ENCODE measurements around the gene MROH2B.
"Not testable (repeated sequence)": the region's sequence is repeated elsewhere in the genome, so short reads cannot be mapped to it uniquely, and the experiment has no call there.

MROH2B gene

GRCh38 chr5:41071242-41071641, at the start of gene MROH2B:
TSS of gene MROH2B (minus strand) at chr5:41071342. CDS start at chr5:41070852, 490 bp downstream.
- DNase-seq: no peak

GRCh38 chr5:41120600-41120999, 49.5 kb upstream of the MROH2B start:
- no peak for DNase-seq

- no peak for DNase-seq
These were observed 47.0 kb upstream of the MROH2B start for GRCh38 chr5:41118177-41118576.

- DNase-seq: no peak
These were observed 44.1 kb upstream of the MROH2B start for GRCh38 chr5:41115281-41115680.

- no peak for DNase-seq
These were observed 41.6 kb upstream of the MROH2B start for GRCh38 chr5:41112486-41113455.

GRCh38 chr5:41109186-41109585, 38.0 kb upstream of the MROH2B start:
- DNase-seq: no peak

- no peak for DNase-seq
These were observed 31.2 kb upstream of the MROH2B start for GRCh38 chr5:41102341-41102740.

GRCh38 chr5:41097642-41098041, 26.5 kb upstream of the MROH2B start:
- DNase-seq: no peak

- DNase-seq: no peak
These were observed 24.4 kb upstream of the MROH2B start for GRCh38 chr5:41095324-41096101.

GRCh38 chr5:41094871-41095270, 23.7 kb upstream of the MROH2B start:
- no peak for DNase-seq

- no peak for DNase-seq
These were observed 22.7 kb upstream of the MROH2B start for GRCh38 chr5:41093803-41094202.

GRCh38 chr5:41087461-41087860, 16.3 kb upstream of the MROH2B start:
- DNase-seq: no peak

GRCh38 chr5:41083306-41083705, 12.2 kb upstream of the MROH2B start:
- DNase-seq: no peak

GRCh38 chr5:41071975-41072374, 833 bp upstream of the MROH2B start:
- no peak for DNase-seq

- DNase-seq: peak; percentile 3
These were observed 3.2 kb downstream of the MROH2B start for GRCh38 chr5:41067714-41068568.

GRCh38 chr5:41065691-41066335, 5.3 kb downstream of the MROH2B start:
- DNase-seq: no peak

- DNase-seq: no peak
These were observed 13.2 kb downstream of the MROH2B start for GRCh38 chr5:41057940-41058339.

- DNase-seq: no peak
These were observed 13.9 kb downstream of the MROH2B start for GRCh38 chr5:41057231-41057630.

GRCh38 chr5:41048986-41049385, 22.2 kb downstream of the MROH2B start:
- DNase-seq: no peak

GRCh38 chr5:41043109-41043747, 27.9 kb downstream of the MROH2B start:
- DNase-seq: no peak

GRCh38 chr5:41032973-41033372, 38.2 kb downstream of the MROH2B start:
- DNase-seq: no peak

- not testable (repeated sequence) for DNase-seq
These were observed 48.5 kb downstream of the MROH2B start for GRCh38 chr5:41022600-41022999.
